Esophagus muscularis mucosa (tissue), 4 donors: Measurements from ENCODE around the gene ADA. TPM values are rescaled to one million over a fixed set of nuclear protein-coding genes. Genes with fewer than 3 reads are reported as not detected.
A peak's percentile ranks its signal among the peaks of the same experiment; 100 is the strongest.

Source experiments
- DNase-seq: peaks from one replicate; pipeline ENCODE4 v3.0.0-alpha.2; 2017; ENCODE audit errors: extremely low spot score
- H3K27ac ChIP-seq, 4 donors: fragments of 200-600 bp; sonication (generic); replicated peaks in 1 of 4; 1 replicate in 3 of 4; 2 replicates in 1 of 4; pipeline ENCODE4 v1.5.1; 2016 to 2019; ENCODE audit warnings: mild to moderate bottlenecking in 1 of 4
- H3K27me3 ChIP-seq, 4 donors: fragments of 200-600 bp; sonication (generic); one replicate each; pipeline versions ENCODE4 v1.5.1 to v1.6.0; 2016 to 2019
- H3K36me3 ChIP-seq, 4 donors: fragments of 200-600 bp; sonication (generic); one replicate each; pipeline ENCODE4 v1.5.1; 2016 to 2019
- H3K4me1 ChIP-seq, 4 donors: fragments of 200-600 bp; sonication (generic); one replicate each; pipeline ENCODE4 v1.5.1; 2016 to 2019
- H3K4me3 ChIP-seq, 4 donors: fragments of 200-600 bp; sonication (generic); 1 replicate in 2 of 4; 2 replicates in 2 of 4; pipeline ENCODE4 v1.5.1; 2016 to 2019; ENCODE audit warnings: mild to moderate bottlenecking in 4 of 4, moderate library complexity in 1 of 4
- H3K9me3 ChIP-seq, 4 donors: fragments of 200-600 bp; sonication (generic); 1 replicate in 3 of 4; 2 replicates in 1 of 4; pipeline ENCODE4 v1.5.1; 2016 to 2019
- EP300 ChIP-seq: sonication (generic); formaldehyde crosslinking; IDR thresholded peaks from one replicate; pipeline ENCODE4 v1.6.1; 2017; ENCODE audit warnings: antibody characterized with exemption
- POLR2A ChIP-seq: fragments of 450-650 bp; IDR thresholded peaks from one replicate; pipeline ENCODE4 v1.6.1; 2017; ENCODE audit warnings: antibody characterized with exemption, moderate library complexity, mild to moderate bottlenecking, low read depth
- POLR2AphosphoS5 ChIP-seq, 2 donors: sonication (generic); formaldehyde crosslinking; IDR thresholded peaks; one replicate each; pipeline ENCODE4 v1.6.1; 2017; ENCODE audit warnings: antibody characterized with exemption in 2 of 2
- WGBS: methylation state at CpG from one replicate; pipeline ENCODE4 v1.1.5; 2018; 5-methylcytosine and 5-hydroxymethylcytosine counted together
- intact Hi-C: fragments of 100-400 bp; cut with DNase I; formaldehyde crosslinking; loops from one replicate; pipeline ENCODE4 v1.15.1; 2023
- total RNA-seq, 4 donors: library from RNA; depleted of rRNA; stranded (reverse); fragments of >200 nt; gene quantifications; one replicate each; pipeline versions ENCODE4 v1.1.0 to v1.2.1, GENCODE V29; 2016
- TF ChIP-seq, protein P1 (sequence below), 3 experiments: fragments of 200-600 bp in 2 of 3; fragments of 450-650 bp in 1 of 3; sonication (generic) in 2 of 3; IDR thresholded peaks; one replicate each; pipeline ENCODE4 v1.5.1; 2017 to 2019; ENCODE audit warnings: antibody characterized with exemption in 3 of 3, mild to moderate bottlenecking in 2 of 3, moderate library complexity in 1 of 3

The ADA gene
- total RNA-seq, 4 donors from 2014 or later: 9.6 to 18.4 (median 13.4) TPM

DNA sequence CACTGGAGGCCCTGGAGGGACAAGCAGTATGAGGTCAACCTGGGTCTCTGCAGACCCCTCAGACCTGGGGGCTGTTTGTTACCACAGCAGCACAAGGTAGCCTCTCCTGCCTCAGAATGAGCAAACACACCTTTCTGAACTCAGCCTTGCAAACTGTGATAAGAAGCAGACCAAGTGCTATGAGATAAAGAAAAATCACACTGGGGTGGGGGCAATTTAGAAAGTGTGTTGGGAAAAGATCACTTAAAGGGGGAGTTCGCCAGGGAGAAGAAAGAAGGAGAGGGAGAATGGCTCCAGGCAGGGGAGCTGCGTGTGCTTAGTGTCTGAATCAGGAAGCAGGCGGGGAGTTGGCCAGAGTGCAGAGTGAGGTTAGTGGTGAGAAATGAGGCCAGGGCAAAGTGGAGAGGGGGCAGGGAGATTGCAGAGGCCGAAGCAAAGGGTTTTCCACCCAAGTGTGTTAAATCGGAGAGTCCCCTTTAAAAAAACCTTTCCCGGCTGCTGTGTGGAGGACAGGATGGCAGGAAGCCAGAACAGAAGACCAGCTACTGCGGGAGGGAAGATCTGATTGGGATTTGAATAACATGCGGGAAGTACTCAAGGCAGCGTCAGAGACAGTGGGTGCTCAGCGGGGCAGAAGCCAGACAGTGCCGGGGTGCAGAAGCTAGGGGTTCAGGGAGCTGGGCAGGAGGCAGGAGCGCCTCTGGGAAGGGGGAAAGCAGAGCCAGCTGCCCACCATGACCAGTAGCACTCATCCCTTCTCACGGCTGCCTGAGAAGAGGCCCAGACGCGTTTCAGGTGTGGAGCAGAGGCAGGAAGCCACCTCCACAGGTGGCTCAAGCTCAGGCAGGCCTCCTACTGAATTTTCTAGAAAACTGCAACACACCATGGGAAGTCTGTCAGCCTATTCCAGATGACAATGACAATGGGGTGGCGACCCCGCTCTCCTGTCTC lies 9.0 kb downstream of the ADA start:
- Histone ChIP-seq H3K9me3 (no peaks in the 10 kb centered on the region), H3K4me1 (peaks cover 61 to 70% (median 65%) of the 10 kb centered on the region in 4 donors), H3K27ac (peak overlapping the region; percentile 64 to 81 (median 72)), H3K27me3 (no peaks in the 10 kb centered on the region), H3K36me3 (peaks cover 0 to 6% (median 0%) of the 10 kb centered on the region in 4 donors), H3K4me3 (peak overlapping the region; percentile 11 to 43 (median 24))
- no peak for DNase-seq
- intact Hi-C loops: no loop called here
- TF ChIP-seq EP300 (no peak), POLR2AphosphoS5 (IDR thresholded peaks at IDR 0.05) (peak; percentile 35 to 36)
- 18% methylated on average over 14 of the region's 17 CpGs for WGBS

DNA sequence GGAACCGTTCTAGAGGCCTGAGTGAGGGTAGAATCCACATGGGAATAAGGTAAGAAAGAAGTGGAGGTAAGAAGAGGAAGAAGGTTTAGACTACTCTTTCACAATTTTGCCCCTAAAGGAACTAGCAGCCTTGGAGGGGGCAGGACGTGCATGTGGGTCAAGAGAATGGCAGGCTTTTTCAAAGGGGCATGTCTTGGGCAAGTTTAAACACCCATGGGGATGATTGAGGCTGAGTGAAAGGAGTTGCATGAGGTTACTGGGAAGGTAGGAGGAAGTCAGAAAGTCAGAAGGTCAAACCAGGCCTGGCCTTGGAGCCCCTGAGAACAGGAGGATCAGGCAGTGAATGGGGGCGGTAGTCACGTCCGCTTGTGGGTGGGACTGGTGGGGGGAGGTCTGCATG lies 10.2 kb downstream of the ADA start:
- WGBS: 82% methylated on average over 5 of the region's 5 CpGs
- Histone ChIP-seq H3K4me3 (no peak overlapping the region), H3K36me3 (peaks cover 0 to 6% (median 0%) of the 10 kb centered on the region in 4 donors), H3K27me3 (no peaks in the 10 kb centered on the region), H3K4me1 (peaks cover 57 to 64% (median 60%) of the 10 kb centered on the region in 4 donors), H3K27ac (peak overlapping the region in 2 of 4 donors; percentile 81), H3K9me3 (no peaks in the 10 kb centered on the region)
- intact Hi-C loops: no loop called here
- no peak for DNase-seq
- TF ChIP-seq POLR2A (no peak), EP300 (no peak), POLR2AphosphoS5 (IDR thresholded peaks at IDR 0.05) (no peak)
- TF ChIP-seq, protein P1, sequence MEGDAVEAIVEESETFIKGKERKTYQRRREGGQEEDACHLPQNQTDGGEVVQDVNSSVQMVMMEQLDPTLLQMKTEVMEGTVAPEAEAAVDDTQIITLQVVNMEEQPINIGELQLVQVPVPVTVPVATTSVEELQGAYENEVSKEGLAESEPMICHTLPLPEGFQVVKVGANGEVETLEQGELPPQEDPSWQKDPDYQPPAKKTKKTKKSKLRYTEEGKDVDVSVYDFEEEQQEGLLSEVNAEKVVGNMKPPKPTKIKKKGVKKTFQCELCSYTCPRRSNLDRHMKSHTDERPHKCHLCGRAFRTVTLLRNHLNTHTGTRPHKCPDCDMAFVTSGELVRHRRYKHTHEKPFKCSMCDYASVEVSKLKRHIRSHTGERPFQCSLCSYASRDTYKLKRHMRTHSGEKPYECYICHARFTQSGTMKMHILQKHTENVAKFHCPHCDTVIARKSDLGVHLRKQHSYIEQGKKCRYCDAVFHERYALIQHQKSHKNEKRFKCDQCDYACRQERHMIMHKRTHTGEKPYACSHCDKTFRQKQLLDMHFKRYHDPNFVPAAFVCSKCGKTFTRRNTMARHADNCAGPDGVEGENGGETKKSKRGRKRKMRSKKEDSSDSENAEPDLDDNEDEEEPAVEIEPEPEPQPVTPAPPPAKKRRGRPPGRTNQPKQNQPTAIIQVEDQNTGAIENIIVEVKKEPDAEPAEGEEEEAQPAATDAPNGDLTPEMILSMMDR (IDR thresholded peaks at IDR 0.05): no peak

DNA sequence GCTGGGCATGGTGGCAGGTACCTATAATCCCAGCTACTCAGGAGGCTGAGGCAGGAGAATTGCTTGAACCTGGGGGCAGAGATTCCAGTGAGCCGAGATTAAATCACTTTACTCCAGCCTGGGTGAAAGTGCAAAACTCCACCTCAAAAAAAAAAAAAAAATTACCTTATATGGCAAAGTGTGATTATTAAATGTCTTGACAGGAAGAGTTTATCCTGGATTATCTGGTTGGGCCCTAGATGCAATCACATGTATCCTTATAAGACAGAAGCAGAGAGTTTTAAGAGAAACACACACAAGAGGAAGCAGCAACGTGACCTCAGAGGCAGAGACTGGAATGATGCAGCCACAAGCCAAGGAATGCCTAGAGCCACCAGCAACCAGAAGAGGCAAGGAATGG lies 11.0 kb downstream of the ADA start:
- no peak overlapping the region for H3K4me3 ChIP-seq
- WGBS: 93% methylated on average over 2 of the region's 2 CpGs
- no peaks in the 10 kb centered on the region for H3K27me3 ChIP-seq
- TF ChIP-seq POLR2A (no peak), POLR2AphosphoS5 (IDR thresholded peaks at IDR 0.05) (no peak), EP300 (no peak)
- TF ChIP-seq, protein P1 (IDR thresholded peaks at IDR 0.05): no peak
- H3K9me3 ChIP-seq: no peaks in the 10 kb centered on the region
- DNase-seq: no peak
- intact Hi-C loops: no loop called here
- peaks cover 0 to 11% (median 3%) of the 10 kb centered on the region in 4 donors for H3K36me3 ChIP-seq
- peaks cover 49 to 63% (median 54%) of the 10 kb centered on the region in 4 donors for H3K4me1 ChIP-seq
- no peak overlapping the region for H3K27ac ChIP-seq

DNA sequence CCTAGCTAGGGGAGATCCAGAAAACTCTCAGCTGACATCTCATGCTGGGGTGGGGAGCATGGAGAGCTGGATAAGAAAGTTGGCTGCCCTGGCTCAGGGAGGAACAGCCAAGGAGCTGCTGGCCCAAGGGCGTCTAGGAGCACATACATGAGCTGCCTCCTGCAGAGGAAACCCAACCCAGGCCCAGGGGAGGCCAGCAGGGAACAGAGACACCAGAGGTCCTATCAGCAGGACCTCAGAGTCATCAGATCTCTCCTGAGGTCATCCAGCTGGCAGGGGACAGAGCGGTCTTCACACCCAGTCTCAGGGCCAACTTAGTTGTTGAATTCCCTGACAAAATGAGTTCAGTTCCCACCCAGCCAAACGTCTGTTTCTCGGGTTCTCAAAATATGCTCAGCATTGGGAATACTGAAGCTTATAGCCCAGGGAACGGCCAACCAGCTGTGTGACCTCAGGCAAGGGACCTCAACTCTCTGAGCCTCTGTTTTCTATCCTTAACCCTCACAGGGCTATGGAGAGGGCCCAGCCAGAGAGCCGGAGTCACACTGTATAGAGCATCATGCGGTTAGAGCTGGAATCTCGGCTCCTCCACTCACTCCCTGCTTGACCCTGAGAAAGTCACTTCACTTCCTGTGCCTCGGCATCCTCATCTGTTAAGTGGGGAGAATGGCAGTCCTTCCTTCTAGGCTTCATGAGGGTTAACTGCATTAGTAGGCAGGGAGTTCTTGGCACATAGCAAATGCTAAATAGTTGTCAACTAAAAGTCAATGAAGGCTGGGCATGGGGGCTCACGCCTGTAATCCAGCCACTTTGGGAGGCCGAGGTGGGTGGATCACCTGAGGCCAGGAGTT lies 13.8 kb downstream of the ADA start:
- TF ChIP-seq POLR2AphosphoS5 (IDR thresholded peaks at IDR 0.05) (peak in 1 of 2 donors; percentile 47), EP300 (no peak)
- DNase-seq: no peak
- 61% methylated on average over 10 of the region's 11 CpGs for WGBS
- H3K27ac ChIP-seq: peak overlapping the region; percentile 37 to 58 (median 43)
- H3K27me3 ChIP-seq: no peaks in the 10 kb centered on the region
- no peak overlapping the region for H3K4me3 ChIP-seq
- H3K4me1 ChIP-seq: peaks cover 42 to 67% (median 44%) of the 10 kb centered on the region in 4 donors
- intact Hi-C loops: no loop called here
- peaks cover 6 to 31% (median 15%) of the 10 kb centered on the region in 4 donors for H3K36me3 ChIP-seq
- no peaks in the 10 kb centered on the region for H3K9me3 ChIP-seq

DNA sequence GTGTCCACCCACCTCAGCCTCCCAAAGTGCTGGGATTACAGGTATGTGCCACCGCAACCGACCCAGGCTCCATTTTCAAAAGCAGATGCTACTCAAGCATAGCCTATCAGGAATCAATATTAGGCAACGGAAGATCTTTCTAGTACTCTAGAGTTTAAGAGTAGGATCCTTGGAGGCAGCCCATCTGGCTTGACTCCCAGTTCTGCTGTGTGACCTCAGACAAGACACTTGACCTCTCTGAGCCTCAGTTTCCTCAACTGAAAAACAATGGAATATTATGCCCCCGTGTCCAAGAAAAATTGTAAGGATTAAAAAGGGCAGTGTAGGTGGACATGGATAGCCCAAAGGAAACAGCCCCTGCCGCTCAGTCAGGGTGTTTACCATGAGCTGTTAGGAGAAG lies 14.5 kb downstream of the ADA start:
- H3K9me3 ChIP-seq: no peaks in the 10 kb centered on the region
- no peak overlapping the region for H3K4me3 ChIP-seq
- peaks cover 42 to 67% (median 42%) of the 10 kb centered on the region in 4 donors for H3K4me1 ChIP-seq
- H3K27me3 ChIP-seq: no peaks in the 10 kb centered on the region
- no peak for DNase-seq
- TF ChIP-seq POLR2AphosphoS5 (IDR thresholded peaks at IDR 0.05) (no peak), EP300 (no peak), POLR2A (no peak)
- TF ChIP-seq, protein P1 (IDR thresholded peaks at IDR 0.05): no peak
- peaks cover 6 to 31% (median 15%) of the 10 kb centered on the region in 4 donors for H3K36me3 ChIP-seq
- 82% methylated on average over 5 of the region's 5 CpGs for WGBS
- intact Hi-C loops: no loop called here
- H3K27ac ChIP-seq: peak overlapping the region; percentile 35 to 48 (median 40)
